Measurements from ENCODE around the gene CCDC86.

CCDC86 gene

GRCh38 chr11:60887556-60887955 lies 45.6 kb downstream of the CCDC86 start:
- peak; percentile 41 for DNase-seq (ENCODE audit: low read depth)
- no peak overlapping the region for H3K4me3 ChIP-seq (ENCODE audit: low read length)
- peak; percentile 74 for TF ChIP-seq CTCF (conservative IDR thresholded peaks at IDR 0.05; ENCODE audit: low read length)

DNA sequence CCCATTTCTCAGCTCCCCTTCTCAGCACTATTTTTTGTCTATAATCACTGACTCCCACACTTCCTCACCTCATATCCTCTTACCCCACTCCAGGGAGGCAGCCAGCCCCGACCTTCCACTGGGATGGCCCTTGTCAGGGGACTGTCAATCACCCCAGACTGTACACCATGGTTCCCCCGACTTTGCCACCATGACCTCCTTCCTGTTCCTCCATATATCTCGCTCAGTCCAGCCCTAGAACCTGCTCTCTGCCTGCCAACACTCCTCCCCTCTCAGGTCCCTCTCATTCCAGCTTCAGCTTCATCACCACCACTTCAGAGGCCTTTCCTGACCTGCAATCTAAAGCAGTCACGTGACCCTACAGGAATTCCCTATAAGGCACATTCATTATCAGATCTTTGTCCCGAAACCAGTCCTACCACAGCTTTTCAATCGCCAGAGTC lies 48.0 kb downstream of the CCDC86 start:
- no peak for TF ChIP-seq CTCF (conservative IDR thresholded peaks at IDR 0.05; ENCODE audit: low read length)
- no peak overlapping the region for H3K4me3 ChIP-seq (ENCODE audit: low read length)
- no peak for DNase-seq (ENCODE audit: low read depth)

DNA sequence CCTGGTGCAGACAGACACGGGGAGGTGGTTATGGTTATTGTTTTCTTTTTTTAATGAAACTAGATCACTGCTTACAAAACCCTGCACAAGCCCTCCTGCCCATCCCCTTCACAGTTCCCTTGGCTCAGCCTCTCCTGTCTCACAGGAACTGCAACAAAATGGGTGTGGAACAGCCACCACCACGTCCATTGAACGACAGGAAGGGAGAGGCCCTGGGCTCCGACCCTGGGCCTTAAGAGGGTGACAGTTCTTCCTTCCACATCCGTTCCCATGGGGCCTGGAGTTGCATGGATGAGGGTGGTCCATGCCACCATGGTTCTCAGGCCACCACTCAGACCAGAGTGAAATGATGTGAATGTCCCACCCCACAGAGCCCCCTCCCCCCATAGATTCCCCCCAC lies 48.8 kb downstream of the CCDC86 start:
- H3K4me3 ChIP-seq (ENCODE audit: low read length): no peak overlapping the region
- DNase-seq (ENCODE audit: low read depth): no peak
- TF ChIP-seq CTCF (conservative IDR thresholded peaks at IDR 0.05; ENCODE audit: low read length): no peak

- TF ChIP-seq CTCF (conservative IDR thresholded peaks at IDR 0.05; ENCODE audit: low read length): no peak
- no peak overlapping the region for H3K4me3 ChIP-seq (ENCODE audit: low read length)
- DNase-seq (ENCODE audit: low read depth): no peak
Observed at GRCh38 chr11:60891103-60891741, 49.3 kb downstream of the CCDC86 start.

DNA sequence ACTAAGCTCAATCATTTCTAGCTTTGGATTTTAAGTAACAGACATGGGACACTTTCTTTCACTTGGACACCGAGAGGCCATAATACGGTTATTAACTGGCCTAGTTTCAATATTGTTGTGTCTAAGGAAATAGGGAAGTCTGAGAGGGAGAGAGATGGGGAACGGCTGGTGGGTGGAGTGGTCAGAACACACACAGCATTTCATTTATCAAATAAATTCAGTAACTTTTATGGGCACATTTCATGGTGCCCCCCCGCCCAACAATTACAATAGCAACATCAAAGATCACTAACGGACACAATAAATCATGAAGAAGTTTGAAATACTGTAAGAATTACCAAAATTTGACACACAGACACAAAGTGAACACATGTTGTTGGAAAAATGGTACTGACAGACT lies 53.8 kb downstream of the CCDC86 start:
- H3K4me3 ChIP-seq (ENCODE audit: low read length): no peak overlapping the region
- TF ChIP-seq CTCF (conservative IDR thresholded peaks at IDR 0.05; ENCODE audit: low read length): no peak
- no peak for DNase-seq (ENCODE audit: low read depth)

GRCh38 chr11:60897496-60897895 lies 55.6 kb downstream of the CCDC86 start:
- no peak for DNase-seq (ENCODE audit: low read depth)
- no peak for TF ChIP-seq CTCF (conservative IDR thresholded peaks at IDR 0.05; ENCODE audit: low read length)
- H3K4me3 ChIP-seq (ENCODE audit: low read length): no peak overlapping the region

DNA sequence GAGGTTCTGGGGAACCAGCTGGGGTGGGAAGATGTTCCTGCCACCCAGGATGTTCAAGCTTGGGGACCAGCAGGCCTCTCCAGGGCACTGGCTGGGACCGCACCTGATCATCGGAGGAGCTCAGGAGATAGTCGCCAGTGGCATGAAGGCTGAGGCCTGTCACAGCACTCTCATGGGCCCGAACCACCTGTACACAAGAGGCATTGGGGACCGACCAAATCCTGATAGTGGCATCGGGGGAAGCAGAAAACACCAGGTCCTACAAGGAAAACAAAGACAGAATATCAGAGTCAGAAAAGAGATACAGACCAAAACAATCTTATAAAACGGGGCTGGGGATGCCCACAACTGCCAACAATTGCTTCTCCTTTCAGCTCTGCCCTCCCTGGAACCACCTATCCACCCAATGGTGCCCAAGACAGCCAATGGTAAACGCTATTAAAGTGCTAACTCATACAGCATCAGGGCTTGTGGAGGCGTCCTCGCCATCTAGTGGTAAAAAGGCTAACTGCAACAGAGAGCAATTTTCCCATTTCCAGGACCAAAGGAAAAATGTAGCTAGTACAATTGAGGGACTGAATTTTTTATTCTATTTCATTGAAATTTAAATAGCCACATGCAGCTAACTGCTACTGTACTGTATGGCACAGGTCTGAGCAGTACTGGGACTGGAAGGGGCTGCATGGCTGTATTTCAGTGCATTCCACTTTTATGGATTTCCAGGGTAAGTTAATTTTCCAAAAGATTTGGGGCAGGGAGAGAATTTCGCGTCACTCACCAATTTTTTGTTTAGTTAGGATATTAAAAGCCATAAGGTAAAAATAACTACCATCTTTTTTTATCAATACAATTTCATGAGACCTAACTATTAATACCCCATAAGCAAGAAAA lies 57.4 kb downstream of the CCDC86 start:
- TF ChIP-seq CTCF (conservative IDR thresholded peaks at IDR 0.05; ENCODE audit: low read length): peak; percentile 98
- no peak overlapping the region for H3K4me3 ChIP-seq (ENCODE audit: low read length)

More for the DNA sequence above, 57.4 kb downstream of the CCDC86 start:
- peak; percentile 70 for DNase-seq (ENCODE audit: low read depth)
